GM21360 (cell line): ENCODE measurements around the gene VAV3.

Experiments
- ATAC-seq: cut with Tn5 transposase; IDR thresholded peaks from one replicate; pipeline ENCODE4 v1.9.1; 2021; ENCODE audit warnings: mild to moderate bottlenecking, moderate library complexity; ENCODE audit not compliant: unreplicated experiment

VAV3 gene

DNA sequence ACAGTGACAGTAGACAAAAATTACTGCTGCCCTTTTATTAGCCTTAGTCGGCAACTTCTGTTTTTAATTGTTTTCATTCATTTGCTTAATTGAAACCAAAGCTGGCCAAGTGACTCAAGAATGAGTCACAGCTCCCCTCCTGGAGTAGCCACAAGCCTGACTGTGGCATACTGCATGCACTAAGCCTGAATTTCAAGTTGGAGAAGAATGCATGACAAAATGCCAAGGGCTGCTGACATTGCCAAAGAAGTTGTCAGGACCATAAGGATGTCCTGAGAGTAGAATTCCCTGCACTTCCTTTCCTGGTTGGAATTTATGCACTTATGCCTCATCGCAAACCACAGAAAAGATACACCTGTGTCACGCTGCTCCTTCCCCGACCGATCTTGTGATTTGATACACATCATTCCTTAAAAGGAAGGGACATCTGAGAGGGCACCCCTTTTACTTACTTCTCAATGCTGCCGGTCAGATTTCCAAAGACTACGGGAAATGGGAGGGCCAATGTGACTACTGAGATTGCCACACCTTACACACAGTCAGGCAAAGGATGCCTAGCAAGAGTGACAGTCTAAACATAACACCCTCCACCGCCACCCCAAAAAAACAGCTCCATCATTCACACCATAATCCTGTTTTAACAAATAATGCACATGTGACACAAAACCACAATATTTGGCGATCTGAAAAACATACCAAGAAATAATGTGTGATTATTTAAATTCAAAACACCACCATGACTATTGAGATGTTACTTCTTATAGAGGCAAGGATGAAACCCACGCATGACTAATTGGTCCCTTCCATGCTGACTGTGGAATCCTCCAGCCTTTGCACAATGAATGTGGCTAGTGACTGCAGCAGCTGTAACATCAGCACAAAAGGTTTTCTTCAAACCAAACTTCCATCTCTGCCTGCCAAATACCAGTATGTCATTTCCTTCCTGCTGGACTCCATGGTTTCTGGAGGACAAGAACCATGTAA lies 28.2 kb downstream of the VAV3 start:
- ATAC-seq, result no peak

DNA sequence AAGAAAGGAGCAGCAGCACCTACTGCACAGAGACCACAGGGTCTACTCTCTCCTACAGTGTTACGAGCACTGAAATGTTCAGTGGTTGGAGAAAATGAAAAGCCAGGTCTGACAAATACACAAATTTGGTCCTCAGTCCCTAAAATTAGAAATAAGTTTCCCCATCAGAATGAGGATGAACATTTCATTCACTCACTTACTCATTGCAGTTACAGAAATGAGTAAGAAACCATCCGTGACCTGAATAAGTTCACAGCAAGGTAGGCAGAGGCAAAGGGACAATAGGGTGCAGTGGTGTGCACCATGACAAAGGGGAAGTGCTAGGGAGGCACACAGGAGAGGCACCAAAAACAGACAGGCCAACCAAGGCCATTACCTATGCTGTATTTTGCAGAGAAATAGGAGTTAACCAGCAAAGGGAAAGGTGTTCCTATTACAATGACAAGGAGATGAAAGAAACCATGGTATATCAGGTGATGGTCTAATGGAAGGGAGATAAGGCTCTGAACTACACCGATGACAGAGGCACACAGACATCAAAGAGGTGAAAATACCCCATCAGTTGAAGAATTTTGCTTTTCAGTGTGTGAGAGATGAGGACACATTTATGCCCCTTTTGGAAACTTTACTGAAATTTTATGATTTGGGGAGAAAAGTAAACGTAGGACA lies 29.4 kb downstream of the VAV3 start:
- peak; percentile 92 for ATAC-seq

DNA sequence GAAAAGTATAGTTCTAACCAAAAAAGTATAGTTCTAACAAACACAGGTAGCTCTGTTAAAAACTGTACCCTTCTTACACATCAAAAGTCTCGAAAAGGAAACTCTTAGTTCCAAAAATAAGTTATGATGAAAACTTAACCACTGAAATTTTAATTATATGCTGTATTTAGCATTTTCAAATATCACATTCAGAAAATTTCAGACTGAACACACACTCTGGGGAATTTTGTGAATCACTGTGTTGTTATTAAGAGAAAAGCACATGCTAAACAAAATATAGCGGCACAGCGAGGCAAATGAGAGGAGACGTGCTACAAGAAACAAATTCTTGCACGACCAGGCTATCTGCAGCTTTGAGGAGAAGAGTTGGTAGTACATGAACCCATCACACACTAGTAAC lies 30.4 kb downstream of the VAV3 start:
- ATAC-seq, result peak; percentile 31

DNA sequence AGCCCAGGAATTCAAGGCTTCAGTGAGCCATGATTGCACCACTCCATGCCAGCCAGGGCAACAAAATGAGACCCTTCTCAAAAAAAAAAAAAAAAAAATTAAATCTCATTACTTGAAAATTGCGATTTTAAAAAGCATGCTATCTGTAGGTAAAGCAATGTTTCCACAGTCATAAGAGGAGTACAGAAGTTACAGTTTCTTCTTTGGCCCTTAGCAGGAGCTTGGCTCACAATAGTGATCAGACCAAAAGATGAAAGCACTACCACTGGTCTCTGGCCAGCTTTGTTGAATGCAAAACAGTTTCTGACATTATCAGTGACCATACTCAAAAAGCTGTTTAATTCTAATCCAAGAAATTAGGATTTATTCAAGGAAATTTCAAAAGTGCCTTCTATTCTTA lies 31.2 kb downstream of the VAV3 start:
- no peak for ATAC-seq

DNA sequence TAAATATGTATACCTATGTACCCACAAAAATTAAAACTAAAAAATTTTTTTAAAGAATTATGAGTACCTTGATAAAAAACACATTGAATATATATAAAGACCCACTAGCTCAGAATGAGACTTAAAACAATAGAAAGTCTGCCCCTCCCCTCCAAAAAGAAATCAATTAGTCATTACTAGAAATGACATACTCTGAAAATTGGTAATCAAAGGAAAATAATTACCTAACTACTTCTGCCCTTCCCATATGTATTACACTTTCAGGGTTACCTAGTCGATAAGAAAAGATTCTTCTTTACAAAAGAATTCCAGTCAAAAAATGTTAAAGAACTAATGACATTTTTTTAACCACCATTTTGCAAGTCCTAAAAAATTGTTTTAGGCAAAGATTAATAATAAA lies 34.7 kb downstream of the VAV3 start:
- ATAC-seq, result no peak

DNA sequence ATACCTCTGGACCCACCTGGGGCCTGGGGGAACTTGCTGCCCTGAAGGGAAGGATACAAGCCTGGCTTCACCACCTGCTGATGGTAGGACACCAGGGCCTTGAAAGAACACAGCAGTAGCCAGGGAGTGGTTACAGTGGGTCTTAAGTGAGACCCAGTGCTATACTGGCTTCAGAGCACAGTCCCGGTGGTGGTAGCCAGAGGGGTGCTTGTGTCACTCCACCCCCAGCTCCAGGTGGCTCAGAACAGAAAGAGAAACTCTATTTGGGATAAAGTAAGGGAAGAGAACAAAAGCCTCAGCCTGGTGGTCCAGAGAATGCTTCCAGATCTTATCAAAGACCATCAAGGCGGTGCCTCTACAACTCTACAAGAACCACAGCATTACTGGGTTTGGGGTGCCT lies 37.2 kb downstream of the VAV3 start:
- no peak for ATAC-seq

DNA sequence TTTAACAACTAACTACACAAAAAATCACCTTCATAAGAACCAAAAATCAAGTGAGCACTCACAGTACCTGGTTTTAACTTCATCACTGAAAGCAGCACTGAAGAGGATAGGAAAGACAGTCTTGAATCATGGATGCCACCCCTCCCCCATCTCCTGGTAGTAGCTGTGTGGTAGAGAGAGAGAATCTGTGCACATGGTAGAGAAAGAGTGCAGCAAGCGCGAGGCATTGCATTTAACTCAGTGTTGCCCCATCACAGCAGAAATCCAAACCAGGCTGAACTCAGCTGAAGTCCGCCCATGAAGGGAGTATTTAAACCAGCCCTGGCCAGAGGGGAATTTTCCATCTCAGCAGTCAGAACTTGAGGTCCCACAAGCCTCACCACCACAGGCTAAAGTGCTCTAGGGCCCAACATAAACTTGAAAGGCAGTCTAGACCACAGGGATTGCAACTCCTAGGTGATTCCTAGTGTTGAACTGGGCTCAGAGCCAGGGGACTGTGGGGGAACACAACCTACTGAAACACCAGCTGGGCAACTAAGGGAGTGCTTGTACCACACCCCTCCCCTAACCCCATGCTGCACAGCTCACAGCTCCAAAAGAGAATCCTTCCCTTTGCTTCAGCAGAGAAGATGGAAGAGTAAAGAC lies 38.4 kb downstream of the VAV3 start:
- ATAC-seq, result no peak

DNA sequence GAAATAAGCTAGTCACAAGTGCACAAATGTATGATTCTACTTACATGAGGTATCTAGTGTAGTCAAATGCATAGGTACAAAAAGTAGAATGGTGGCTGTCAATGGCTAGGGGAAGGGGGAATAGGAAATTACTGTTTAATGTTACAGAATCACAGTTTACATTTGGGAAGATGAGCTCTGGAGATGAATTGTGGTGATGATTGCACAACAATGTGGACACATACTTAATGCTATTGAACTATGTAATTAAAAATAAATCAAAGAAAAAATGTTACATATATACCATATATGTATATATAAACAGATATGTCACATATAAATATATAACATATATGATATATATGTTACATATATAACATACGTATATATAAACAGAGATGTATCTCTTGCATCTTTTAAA lies 39.4 kb downstream of the VAV3 start:
- ATAC-seq, result no peak

DNA sequence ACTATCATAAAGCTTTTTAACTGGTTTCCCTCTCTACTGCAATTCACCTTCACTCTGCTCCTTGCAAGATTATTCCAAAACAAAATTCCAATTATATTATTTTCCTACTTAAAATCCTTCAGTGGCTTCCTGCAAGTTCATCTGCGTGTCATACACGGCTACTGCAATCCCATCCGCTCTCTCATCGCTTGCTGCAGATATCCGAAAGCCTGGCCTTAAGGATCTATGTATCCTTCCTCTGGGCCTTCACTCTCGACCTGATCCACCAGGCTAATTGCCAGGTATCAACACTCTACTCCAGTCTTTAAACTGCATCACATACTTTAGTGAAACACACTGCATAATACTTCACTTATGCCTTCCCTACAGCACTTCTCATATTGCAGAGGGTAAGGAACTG lies 44.0 kb downstream of the VAV3 start:
- no peak for ATAC-seq

DNA sequence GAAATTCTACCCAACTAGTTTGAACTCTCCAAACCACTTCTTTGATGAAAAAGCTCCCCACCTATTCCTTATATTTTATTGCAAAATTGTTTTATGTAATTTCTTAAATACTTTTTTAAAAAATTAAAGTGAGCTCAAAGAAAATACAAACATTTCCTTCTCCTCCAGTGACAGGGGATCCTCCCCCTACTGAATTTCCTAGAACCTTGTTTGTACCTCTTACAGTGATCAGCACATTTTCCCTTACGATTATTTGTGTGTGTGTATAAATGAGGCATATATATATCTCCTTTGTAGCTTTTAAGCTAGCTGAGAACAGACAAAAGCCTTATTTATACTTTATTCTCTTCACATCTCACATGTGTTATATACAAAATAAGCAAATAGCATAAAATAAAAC lies 44.4 kb downstream of the VAV3 start:
- no peak for ATAC-seq

DNA sequence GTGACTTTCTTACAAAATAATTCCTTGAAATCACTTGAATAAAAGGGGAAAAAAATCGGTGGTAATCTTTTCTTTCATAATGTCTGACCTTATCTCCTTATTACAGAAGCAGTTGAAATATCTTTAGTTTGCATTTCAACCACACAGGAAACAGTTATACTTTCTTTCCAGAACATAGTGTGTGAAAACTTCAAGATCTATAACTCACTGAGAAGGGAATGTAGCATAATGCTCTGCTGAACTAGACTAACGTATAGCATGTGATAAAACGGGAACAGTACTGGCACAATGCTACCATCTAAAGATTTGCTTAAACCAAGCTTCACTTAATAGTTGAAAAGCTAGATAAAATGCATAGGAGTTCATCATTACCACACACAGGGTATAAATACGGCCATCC lies 45.0 kb downstream of the VAV3 start:
- ATAC-seq, result no peak

DNA sequence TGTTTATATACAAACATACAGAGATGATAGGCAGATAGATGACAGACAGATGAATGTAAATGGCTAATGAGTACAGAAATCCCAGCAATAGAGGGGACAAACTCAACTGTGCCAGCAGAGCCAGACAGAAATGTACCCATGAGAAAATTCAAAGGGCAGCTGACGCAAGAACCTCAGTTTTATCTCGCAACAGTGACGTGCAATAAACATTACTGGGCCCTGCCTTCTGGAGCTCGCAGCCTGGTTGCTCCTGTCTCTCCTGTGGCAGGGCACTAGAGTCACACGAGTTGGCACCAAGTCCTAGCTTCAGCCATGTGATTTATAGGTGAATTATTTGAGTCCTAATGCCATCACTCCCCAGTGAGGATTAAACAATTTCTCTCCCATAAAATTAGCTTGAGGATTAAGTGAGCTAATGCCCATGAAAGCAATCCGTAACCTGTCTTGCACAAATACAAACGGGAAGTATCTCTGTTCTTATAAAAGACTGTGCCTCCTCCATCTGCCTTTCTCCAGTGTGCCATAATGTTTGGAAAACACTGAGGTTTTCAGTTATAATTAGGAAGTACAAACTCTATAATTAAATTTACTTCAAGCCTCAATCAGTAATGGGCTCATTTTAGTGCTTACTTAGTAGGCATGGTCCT lies 50.7 kb downstream of the VAV3 start:
- no peak for ATAC-seq

DNA sequence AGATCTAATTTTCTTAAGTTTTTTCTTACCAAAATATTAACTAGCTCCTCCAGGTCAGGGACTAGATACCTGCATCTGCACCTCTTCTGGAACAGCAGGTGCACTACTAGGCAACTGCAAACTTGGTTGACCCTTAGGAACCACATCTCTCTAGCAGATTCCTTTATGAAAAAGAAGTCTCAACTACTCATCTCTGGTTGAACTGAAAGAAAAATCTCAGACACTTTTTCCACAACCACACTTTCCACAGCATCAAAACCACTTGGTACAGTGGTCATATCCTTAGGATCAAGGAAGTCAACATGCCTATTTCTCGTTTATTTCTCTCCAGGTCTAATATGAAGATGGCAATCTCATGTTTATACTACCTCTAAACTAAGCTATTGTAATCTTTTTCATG lies 52.3 kb downstream of the VAV3 start:
- no peak for ATAC-seq

DNA sequence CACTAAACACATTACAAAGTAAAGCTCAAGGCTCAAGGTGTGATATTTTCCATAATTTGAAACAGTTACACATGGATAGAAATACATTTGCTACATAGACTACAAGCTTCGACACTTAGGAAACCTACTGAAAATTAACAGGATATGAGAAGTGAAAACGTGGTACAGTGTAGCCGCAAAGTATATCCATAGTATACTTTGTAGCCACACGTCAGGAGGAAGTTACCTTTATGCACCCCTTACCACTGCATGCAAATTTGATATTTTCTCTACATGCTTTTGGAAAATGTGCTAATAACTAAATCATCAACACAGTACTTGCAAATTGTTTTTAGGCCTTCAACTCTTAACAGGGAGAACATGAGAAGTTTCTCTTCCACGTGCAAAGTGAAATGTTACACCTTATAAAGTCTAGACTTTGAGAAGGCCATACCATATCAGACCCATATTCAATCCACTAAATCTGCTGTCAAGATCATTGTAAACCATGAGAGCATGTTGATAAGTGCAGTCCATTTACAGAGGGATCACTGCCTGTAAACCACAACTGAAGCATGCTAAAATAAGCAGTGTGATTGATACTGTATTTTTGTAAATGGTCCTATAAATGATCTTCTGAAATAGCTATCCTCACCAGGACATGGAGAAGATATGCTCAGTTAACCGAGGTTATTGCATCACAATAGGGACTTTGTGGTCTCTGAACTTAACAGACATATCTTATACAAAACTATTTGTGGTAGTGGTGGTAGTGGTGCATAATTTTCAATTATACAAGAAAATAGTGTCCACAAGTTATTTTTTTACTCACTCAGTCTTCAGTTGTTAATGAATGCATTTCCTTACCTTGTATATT lies 64.7 kb downstream of the VAV3 start:
- ATAC-seq, result no peak

DNA sequence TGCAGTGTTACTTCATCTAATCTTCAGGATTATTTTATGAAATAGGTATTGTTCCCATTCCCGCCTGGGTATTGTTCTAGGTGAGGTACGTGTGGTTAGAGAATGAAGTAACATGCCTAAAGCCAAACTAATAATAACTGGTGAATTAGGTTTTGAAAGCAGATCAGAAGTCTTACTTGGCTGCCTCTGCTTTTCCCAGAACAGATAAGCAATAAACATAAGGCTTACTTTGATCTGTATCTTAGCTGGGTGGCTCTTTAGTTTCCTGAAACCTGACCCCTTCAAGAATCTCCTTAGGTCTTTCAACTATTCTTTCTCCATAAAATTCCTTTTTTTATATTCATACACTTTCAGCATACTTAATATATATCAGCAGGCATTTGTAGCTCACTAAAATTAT lies 65.3 kb downstream of the VAV3 start:
- ATAC-seq, result no peak

DNA sequence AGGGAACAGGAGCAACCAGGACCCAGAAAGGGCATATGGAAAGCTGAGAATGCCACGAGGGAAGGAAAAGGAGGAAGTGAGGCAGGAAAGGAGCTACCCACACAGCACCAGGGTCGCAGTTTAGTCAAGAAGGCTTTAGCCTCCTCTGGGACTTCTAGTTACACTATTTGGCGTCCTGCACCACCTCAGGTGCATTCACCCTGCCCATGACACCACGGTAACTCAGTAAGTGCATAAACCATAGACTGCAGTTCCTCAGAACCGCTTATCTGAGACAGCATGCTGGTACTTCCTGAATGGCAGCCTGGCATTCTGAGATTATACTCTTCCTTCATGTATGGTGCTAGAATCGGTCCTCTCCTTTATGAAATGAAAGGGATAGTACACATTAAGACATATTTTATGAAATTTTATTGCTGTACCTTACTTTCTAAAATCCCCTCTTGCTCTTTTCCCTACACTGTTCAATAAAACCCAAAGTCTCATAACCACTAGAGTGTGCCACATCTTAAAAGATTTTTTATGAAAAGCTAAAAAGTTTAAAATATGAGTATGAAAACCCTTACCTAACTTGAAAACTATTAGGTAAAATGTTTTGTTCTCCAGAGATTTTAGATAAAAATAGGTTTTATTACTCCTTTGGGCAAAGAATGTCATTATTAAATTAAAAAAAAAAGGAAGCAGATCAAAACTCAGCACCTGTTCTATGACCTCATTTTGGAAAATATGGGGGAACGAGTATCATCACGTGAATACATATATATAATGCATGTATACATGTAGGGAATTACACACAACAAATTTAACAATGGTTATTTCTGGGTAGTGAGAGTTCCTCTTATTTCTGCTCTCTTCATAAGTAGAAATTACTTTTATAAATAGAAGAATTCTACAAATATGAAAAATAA lies 67.3 kb downstream of the VAV3 start:
- no peak for ATAC-seq

DNA sequence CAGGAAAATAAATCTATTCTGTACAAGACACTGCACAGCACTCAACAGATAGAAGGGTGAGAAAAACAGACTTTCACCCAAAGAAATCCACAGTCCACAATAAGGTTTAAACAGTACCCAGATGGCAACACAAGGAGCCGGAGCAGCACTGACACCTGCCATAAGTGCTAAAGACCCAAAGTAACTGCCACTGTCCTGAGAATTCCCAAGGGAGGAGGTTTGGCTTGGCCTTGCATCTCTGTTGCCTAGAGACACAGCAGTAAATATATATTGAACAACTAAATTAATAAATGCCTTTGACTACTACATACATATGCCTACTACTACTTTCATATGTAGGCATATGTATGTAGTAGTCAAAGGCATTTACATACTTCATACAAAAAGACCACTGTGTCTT lies 68.0 kb downstream of the VAV3 start:
- no peak for ATAC-seq

DNA sequence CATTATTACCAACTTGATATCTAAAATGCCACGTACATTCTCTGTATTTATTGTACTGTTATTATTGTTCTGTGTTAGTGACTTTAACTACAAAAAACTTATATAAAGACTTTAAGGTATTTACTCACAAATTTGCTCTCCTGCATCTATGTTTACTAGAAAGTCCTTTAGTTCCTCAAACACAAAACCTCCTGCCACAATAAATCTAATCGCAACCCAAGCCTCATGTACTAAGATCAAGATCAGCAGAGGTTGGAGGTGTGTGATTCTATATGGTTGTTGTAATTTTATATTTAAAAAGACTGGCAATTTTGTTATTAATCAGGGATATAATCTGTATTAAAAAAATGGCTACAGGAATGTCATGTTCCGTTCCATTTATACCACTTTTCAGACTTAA lies 68.6 kb downstream of the VAV3 start:
- no peak for ATAC-seq

DNA sequence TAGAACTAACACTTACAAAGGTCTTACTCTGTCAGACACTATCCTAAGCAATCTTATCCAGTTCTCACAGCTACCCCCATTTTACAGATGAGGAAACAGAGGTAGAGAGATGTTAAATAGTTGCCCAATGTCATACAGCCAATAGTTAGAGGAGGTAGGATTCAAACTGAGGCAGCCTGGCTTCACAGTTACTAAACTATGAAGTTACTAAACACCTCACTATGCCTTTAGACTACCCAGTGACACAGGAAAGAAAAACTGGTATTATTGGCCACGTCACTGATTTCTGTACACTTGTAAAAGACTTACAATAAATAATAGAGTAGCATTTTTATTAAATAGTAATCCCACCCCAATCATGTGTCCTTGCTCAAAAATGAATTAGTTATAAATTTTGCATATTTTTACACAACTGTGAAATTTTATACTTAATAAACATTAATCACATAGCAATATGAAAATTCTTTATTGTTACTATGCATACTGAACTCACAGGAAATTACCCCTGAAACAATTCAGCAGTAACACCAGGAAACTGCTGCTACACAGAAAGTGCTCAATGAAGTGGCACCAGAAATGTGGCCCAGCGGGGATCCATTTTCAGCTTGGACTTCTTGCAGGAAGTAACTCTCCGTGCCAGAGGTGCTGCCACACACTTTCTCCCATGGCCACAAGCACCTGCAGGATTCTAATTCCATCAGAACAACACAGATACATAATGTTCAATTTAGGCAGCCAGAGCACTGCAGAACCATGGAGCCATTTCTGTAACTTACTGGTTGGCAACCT lies 69.4 kb downstream of the VAV3 start:
- no peak for ATAC-seq
